ENCODE measurements around the gene GMPR2.

Gene GMPR2

DNA sequence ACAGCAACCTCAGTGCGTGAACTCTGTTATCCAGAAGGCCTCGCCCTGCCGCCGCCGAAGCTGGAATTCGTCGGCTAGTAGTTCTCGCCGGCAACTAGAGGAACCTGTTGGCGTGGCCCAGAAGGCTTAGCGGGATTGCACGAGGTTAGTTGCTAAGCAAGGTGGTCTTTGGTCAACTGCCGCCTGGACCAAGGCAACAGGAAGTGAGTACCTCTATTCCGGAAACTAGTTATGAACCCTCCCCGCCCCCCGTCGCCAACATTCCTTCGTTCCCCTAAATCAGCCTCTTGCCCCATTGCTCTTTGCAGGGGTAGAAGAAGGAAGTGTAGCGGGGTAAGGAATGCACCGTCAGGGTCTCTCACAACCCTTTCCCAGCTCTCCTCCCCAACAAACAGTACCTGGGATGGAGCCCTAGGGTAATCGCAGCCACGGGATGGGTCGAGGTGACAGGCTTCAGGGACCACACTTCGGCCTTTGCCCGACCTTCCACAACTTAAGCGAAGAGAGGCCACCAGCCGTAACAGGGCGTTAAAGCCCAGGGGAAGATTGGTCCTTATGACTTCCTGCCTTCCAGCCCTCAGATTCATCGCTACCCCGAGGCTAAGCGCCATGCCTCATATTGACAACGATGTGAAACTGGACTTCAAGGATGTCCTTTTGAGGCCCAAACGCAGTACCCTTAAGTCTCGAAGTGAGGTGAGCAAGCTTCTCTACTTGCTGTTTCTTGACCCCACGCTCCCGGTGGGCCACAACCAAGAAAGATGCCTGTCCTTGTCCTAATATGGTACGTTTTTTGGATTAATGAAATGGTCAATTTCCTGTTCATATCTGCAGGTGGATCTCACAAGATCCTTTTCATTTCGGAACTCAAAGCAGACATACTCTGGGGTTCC, at the start of gene GMPR2:
Gene GMPR2, plus strand, starts transcription at position 285 of the 893 bp plus-strand sequence. Its CDS starts 325 bp downstream, at position 610.
- DNase-seq (ENCODE audit: low read depth) = no peak
- peak within 1 kb of the TSS; percentile 66 for H3K4me3 ChIP-seq (ENCODE audit: control insufficient read depth, low read depth, low read length)
- TF ChIP-seq, protein P1, sequence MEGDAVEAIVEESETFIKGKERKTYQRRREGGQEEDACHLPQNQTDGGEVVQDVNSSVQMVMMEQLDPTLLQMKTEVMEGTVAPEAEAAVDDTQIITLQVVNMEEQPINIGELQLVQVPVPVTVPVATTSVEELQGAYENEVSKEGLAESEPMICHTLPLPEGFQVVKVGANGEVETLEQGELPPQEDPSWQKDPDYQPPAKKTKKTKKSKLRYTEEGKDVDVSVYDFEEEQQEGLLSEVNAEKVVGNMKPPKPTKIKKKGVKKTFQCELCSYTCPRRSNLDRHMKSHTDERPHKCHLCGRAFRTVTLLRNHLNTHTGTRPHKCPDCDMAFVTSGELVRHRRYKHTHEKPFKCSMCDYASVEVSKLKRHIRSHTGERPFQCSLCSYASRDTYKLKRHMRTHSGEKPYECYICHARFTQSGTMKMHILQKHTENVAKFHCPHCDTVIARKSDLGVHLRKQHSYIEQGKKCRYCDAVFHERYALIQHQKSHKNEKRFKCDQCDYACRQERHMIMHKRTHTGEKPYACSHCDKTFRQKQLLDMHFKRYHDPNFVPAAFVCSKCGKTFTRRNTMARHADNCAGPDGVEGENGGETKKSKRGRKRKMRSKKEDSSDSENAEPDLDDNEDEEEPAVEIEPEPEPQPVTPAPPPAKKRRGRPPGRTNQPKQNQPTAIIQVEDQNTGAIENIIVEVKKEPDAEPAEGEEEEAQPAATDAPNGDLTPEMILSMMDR (IDR thresholded peaks at IDR 0.05; ENCODE audit: control insufficient read depth, insufficient read depth, low read depth, low read length, missing control alignments) = no peak

DNA sequence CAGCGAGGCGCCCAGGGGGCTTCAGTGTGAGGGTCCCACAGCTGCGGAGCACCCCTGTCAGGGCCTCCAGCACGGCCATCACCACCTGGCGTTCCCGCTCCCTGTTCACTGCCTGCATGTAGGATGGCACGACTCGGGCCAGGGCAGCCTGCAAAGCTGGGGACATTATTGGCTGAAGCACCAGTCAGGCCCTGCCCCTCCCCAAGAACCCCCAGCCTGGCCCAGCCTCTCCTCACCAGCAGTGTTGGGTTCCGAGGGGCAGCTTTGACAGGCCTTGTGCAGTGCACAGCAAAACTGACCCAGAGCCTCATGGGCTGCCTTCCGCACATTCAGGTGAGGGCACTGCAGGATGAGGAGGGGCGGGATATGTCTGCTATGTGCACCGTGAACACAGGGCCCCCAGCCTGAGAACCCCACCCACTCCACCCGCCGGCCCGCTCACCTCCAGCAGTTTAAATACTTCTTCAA, 49.7 kb upstream of the GMPR2 start:
- H3K4me3 ChIP-seq (ENCODE audit: control insufficient read depth, low read depth, low read length) = no peak overlapping the region
- no peak for DNase-seq (ENCODE audit: low read depth)
- TF ChIP-seq, protein P1 (IDR thresholded peaks at IDR 0.05; ENCODE audit: control insufficient read depth, insufficient read depth, low read depth, low read length, missing control alignments) = no peak

DNA sequence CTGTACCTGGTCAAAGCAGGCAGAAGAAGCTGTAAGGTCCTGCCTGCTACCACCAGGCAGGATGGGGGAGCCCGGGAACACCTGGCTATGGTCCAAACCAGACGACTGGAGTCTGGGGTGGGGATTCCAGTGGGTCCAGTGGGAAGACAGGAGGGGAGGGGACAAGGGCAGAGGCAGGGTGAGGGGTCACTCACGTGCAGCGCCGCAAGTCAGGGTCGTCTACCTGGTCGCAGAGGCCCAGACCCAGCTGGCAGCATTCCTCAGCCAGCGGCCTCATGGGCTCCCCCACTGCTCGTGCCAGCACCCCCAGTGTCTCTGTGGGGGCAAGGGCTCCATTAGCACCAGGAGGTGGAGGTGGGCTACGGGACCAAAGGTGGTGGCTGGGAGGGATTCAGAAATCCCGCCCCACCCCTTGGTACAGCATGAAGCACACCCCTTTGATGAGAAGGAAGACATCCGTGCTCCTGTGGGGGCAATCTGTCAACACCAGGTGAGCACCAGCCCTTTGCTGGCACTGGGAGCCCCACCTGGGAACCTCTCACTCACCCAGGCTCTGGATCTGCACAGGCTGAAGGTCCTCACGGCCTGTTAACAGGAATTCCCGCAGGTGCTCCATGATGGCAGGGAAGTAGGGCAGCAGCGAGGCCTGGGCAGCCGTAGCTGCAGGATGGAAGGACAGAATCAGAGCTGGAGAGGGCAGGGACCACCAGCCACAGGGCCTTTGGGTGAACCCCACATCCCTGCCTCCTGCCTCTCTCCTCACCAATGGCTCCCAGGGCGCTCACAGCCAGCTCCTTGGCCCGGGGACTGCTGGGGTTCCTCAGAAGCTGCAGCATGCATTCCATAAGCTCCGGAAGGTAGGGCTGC, 48.4 kb upstream of the GMPR2 start:
- TF ChIP-seq, protein P1 (IDR thresholded peaks at IDR 0.05; ENCODE audit: control insufficient read depth, insufficient read depth, low read depth, low read length, missing control alignments) = no peak

DNA sequence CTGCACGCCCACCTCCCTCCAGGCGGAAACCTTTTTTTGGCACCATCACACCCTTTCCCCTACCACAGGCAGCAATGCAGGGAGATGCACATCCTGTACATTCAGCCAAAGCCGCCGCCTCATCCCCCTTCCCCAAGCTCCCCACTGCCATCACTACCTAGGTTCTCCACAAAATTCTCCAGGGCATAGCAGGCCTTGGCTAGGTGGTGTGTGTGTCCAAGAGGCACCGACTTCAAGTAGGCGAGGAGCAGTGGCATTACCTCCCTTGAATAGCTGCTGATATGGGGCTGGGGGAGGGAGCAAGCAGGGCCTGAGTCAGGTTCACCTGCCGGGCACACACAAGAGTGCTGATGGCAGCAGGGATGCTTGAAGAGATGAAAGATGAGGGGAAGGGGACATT, 47.7 kb upstream of the GMPR2 start:
- TF ChIP-seq, protein P1 (IDR thresholded peaks at IDR 0.05; ENCODE audit: control insufficient read depth, insufficient read depth, low read depth, low read length, missing control alignments) = no peak
- H3K4me3 ChIP-seq (ENCODE audit: control insufficient read depth, low read depth, low read length) = no peak overlapping the region
- DNase-seq (ENCODE audit: low read depth) = no peak

More for the DNA sequence above, 48.4 kb upstream of the GMPR2 start:
- no peak for DNase-seq (ENCODE audit: low read depth)
- H3K4me3 ChIP-seq (ENCODE audit: control insufficient read depth, low read depth, low read length) = no peak overlapping the region

DNA sequence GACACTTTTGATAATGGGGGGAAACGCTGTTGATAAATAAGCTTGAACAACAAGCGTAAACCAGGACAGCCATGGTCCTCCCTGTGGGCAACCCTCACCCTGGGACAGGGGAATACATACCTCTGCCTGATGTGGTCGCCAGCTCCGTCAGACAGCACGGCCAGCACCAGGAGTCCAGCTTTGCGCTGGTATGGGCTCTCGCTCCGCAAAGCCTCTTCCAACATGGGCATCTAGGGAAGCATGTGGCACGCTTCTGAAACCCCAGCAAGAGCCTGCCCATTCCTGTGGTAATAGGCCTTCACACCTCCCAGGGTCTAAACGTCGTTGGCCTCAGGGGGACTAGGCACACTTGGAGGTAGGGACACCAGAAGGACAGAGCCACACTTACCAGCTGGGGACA, 47.0 kb upstream of the GMPR2 start:
- no peak overlapping the region for H3K4me3 ChIP-seq (ENCODE audit: control insufficient read depth, low read depth, low read length)
- DNase-seq (ENCODE audit: low read depth) = no peak
- TF ChIP-seq, protein P1 (IDR thresholded peaks at IDR 0.05; ENCODE audit: control insufficient read depth, insufficient read depth, low read depth, low read length, missing control alignments) = no peak

DNA sequence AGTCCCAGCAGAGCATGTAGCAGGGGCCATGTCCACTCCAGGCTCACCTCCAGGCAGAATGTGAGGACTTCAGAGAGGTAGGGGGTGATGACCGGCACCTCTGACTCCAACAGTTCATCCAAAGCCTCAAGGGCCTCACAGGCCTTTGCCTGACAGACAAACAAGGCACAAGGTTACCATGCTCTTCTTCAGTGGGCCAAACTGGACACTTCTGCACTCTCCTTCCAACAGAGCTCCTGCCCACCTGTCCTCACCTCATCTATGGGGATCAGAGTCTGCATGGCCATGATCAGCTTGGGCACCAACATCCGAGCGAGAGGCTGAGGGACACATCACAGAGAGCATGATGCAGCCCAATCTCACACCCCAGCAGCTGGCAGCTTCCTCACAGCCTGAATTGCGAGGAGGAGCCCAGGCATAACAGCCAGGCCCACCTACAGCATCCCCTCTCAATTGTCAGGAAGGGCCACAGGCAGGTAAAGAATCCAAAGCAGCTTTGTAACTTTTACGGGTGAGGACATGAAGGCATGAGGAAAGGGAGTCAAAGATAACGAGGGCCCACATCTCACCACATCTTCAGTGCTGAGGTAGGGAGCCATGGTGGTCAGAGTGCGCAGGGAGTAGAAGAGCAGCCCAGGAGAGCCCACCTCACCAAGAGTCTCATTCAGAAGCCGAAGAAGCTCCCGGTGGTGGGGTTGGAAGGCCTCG, 45.7 kb upstream of the GMPR2 start:
- TF ChIP-seq, protein P1 (IDR thresholded peaks at IDR 0.05; ENCODE audit: control insufficient read depth, insufficient read depth, low read depth, low read length, missing control alignments) = no peak
- no peak overlapping the region for H3K4me3 ChIP-seq (ENCODE audit: control insufficient read depth, low read depth, low read length)
- no peak for DNase-seq (ENCODE audit: low read depth)

Measured in AG09309 (cell line).